Colon (tissue), 2 donors: ENCODE data around the gene LRRC1.
A peak's percentile ranks its signal among the peaks of the same experiment; 100 is the strongest.

Source experiments
- FAIRE-seq: peaks from 2 replicates; lab custom pipeline; 2012; peaks lifted over from hg19 to GRCh38; lab: Jason Lieb, UNC
- donor health status: control.
- donor health status: control.

Gene LRRC1

DNA sequence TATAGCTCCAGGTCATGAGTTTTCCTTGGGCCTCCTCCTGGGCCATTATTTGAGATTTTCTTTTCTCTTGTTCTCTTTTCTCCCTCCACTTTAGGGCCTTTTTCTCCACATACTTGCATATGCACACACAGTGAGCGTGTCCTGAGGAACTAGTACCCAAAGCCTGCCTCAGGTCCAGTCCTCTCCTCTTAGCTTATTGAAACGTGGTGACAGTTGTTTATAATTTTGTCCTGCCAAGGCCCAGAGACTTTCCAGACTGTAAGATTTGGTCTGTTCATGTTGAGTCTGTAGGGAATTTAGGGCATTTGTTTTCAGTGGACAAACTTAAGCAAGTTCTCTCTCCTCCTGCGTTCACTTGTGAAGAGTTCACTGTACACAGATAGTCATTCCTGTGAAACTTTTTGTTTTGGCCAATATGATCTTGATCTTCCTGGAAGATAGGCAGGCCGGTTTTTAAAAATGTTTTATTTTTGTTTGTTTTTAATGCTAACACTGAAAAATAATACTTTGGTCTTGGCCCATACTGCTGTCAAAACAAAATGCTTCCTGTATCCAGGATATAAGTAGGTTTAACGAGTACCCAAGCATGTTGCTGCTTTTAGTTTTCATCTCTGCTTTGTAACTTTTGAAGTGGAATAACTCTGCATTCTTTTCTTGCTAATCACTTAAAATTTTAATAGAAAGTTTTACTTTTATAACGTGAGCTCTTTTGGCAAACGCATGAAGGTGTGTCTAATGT lies 20.7 kb downstream of the LRRC1 start:
- FAIRE-seq, result no peak

GRCh38 chr6:53818858-53819609 lies 24.2 kb downstream of the LRRC1 start:
- FAIRE-seq, result no peak

DNA sequence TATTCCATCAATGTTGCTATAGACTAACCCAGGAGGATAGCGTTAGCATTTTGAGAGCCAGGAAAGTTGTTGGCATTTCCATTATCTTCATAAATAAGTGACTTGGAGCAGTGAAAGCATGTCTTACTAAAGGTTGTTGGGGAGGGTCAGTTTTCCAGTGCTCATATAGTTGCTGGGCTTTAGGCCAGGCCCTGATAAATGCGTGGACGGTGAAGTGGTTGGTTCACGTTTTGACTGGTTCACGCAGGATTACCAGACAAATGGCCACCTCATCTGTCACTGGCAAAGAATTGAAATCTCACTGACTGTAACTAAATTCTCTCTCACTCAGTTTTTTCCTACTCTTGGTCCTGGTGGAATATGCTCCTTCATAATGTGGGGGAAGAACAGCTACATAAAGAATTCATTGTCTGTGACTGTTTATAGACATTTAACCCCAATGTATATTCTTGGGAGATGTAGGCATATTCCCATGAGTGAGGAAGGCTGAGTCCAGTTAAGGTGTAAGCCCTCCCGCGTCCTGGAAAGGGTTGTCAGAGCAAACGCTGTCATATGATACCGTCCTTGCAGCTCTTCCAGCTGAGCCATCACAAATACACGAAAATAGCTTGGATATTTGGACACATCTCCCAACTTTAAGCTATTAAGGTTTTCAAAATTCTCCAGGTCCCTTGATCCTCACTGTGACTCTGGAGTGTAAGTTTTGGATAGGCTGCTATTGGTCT lies 27.8 kb downstream of the LRRC1 start:
- no peak for FAIRE-seq

DNA sequence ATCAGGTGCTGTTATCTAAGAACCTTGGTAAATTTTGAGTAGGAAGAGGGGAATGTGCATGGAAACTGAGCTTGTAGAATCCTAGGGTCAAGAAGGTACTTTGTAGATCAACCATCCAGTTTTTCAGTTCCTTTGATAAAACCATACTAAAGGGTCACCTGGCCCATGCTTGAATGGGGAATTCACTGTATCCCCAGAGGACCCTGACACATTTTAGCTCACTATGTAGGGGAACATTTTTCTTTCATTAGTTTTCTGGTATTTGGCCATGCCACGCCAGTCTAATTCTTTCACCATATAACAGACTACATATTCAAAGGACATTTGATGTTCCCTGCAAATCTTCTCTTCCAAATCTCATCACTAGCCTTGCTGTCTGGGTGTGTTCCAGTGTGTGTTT lies 29.9 kb downstream of the LRRC1 start:
- FAIRE-seq, result no peak

DNA sequence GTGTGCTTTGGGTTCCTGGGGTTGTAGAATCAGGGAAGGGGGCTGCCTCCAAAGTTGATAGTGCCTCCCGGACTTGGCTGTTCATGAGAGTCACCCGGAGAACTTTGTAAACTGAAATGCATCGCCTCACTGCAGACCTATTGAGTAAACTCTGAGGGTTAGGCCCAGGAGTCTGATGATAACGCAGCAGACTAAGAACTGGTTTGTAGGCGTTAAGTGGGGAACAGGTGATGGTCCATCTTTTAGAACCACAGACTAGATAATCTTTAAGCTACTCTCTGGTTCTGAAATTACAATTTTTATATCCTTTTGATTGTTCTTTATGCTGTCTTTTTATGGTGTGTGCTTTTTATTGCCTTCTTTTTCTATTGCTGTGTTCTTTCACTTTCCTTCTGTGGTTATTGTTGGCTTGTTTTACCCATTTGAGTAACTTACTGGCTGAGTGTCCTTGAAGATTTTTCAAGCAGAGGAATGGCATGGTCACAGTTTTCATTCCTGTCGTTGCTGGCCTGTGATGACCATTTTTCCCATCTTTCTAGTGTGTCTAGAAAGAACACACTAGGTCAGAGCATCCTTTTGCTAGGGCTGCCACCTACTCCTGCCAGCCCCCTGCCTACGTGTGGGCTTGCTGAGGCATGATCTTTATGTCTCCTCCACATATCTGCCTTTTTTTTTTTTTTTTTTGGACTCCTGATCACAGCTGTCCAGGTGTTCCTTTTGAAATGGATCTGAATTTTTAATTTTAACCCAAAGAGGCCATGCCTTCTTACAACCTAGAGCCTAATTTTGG lies 30.9 kb downstream of the LRRC1 start:
- FAIRE-seq, result no peak

DNA sequence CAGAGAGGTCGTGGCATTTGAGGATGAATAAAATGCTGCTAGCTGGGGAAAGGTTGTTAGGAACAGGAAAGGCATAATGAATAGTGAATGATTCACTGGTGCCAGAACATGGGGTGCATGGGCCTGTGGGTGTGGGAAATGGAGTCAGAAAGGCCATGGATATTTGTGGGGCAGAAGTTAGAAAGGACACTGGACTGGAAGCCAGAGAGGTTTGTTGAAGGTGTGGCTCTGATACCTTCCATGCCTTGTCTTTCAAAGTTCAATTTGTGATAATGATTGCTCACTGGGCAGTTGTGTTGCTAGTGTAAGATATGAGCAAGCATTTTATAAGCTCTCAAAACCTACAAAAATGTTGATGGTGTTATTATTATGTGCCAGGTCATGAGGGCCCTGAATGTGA lies 32.7 kb downstream of the LRRC1 start:
- FAIRE-seq, result no peak

DNA sequence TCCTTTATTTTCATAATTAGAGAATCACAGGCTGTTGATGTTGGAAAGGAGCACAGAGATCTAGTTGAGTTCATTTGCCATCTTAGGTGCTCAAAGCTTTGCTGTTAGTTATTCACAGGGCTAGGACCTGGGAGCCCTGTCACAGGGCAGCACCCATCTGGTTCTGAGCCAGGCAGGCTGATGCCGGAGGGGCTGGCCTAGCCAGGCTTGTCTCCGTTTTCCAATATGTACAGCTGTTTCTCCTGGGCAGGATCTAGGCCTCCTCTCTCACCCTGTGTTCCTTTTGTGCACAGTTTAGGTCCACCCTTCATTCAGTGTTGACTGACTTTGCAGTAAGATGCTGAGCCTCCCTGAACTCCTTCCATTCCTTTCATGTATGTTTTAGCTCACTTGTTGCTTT lies 33.4 kb downstream of the LRRC1 start:
- FAIRE-seq, result no peak

- FAIRE-seq, result no peak
Measured at GRCh38 chr6:53828966-53829697, 34.3 kb downstream of the LRRC1 start.

- FAIRE-seq, result no peak
Measured at GRCh38 chr6:53829698-53830221, 35.0 kb downstream of the LRRC1 start.

DNA sequence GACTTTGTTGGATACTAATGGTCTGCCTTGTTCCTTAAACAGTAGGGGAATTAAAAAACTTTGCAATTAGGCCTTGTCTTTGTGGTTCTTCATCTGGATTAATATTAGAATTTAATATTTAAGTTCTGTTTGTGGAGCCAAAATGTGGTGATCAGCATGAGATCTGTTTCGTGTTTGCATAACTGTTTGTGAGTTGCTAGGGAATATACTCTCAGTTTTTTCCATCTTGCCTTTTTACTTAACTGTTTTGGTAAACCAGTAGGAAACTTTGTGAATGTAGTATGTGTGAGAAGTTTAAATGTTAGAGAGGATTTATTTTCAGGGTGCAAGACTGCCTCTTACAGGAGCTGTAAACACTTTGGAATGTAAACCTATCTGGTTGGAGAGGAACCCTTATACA lies 35.6 kb downstream of the LRRC1 start:
- FAIRE-seq, result no peak

- no peak for FAIRE-seq
Measured at GRCh38 chr6:53831081-53831869, 36.5 kb downstream of the LRRC1 start.

DNA sequence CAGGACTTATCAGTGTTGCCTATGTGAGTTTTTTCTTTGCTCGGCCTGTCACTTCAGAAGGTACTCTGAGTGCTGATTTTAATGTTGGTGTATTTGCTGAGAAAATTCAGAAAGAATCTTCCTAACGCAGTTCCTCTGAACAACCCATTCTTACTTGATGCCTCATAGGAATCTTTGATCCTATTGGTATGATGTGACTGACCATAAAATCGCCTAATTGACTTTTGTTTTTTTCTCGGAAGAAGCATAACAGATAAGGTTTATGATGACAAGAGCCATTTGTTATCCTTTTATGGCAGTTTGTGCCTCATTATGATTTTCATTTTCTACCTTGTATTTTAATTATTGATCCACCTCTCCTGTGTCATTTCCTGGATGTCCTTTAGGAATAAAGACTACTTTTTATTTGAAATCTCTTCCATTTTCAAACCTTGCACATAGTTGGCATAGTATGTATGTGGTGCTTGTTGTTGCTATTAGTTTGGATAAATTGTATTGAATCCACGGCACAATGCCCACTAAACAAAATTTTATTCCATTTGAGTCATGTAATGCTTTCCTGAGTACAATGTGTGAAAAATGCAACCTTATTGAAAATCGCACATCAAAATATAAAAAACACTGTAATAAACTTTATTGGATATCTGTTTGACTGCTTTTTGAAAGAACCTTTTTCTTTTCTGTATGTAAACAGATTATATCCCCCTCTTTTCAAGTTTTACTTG lies 37.3 kb downstream of the LRRC1 start:
- peak; percentile 53 for FAIRE-seq

DNA sequence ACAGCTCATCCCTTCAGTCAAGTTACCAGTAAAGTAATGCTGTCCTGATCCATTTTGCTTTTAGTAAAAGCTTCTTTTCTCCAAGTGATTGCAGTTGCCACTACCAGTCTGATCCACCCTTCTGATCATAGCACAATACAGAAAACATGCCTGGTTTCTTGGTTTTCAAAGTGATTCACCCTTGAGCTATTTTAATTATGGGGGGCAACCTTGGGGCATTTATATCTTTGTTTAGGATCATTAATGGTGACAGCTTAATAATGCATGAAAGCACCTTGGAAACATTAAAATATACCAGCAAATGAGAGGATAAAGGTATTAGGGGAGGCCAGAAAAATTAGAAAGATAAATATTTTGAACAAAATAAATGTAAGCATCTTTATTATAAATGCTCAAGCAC lies 38.4 kb downstream of the LRRC1 start:
- FAIRE-seq, result no peak

GRCh38 chr6:53834132-53834531 lies 39.3 kb downstream of the LRRC1 start:
- no peak for FAIRE-seq

- FAIRE-seq, result no peak
Measured at GRCh38 chr6:53837865-53838769, 43.3 kb downstream of the LRRC1 start.

DNA sequence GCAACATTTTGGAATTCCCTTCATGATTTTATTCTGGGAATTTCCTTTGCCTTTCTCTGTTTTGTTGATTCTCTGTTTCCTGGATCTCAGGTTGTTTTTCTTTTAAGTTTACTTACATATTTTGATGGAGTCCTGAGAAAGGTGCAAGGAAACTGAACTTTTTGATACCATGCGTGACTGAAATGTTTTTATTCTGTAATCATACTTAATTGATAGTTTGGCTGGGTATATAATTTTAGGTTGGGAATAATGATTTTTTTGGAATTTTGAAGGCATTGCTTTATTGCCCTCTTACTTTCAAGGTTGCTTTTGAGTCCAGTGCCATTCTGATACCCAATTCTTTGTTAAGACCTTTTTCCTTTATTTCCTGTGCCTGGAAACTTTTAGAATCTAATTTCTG lies 45.2 kb downstream of the LRRC1 start:
- no peak for FAIRE-seq

DNA sequence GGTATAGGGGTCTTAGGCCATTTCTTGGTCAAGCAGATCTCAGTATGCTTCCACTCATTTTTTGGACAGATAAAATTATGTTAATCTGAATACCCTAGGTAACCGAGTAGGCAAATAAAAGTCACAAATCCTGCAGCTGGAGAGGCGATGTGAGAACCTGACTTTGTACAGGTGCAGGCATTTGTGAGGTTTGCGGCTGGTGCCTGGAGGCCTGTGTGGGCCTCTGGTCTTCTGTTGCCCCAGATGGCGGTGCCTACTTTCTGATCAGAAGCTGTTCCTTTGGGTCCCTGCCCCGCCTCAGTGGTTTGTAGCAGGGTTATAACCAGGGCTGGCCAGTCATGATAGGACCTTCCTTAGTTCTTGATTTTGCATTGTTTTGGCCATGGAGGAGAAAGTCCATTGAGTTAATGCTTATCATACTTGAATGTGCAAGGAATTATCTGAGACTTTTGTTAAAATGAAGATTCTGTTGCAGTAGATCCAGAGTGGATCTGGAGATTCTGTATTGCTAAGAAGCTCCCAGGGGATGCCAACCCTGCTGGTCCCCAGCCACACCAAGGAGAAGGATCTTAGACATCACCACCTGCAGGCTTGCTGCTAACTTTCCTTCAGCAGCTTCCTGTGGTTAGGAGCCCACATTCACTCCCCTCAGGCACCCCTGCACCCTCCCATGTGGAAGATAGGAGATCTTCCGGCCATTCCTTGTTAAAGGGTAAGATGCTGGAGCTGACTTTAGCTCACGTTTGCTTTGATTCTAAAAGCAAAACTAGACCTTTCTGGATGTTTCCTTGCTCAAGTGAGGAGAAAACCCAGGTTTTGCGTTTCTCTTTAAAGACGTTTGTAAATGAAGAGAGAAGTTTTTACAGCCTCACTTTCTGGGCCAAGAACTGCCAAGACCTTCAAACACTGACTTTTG lies 50.7 kb downstream of the LRRC1 start:
- no peak for FAIRE-seq

GRCh38 chr6:53846250-53846649 lies 51.4 kb downstream of the LRRC1 start:
- no peak for FAIRE-seq
